HL-60/S4 treated with retinoic acid at 250 ng/mL for 4 days and 3 days (cell line): Measurements from ENCODE around the gene GBP2.
"Not testable (repeated sequence)": the region's sequence is repeated elsewhere in the genome, so short reads cannot be mapped to it uniquely, and the experiment has no call there.

Experiments used
- in situ Hi-C: fragments of 300-500 bp; cut with MboI; formaldehyde crosslinking; loops from 2 replicates; pipeline ENCODE4 v1.7.0; 2022; ENCODE audit warnings: low sequenced_read_pairs

The GBP2 gene

GRCh38 chr1:89125913-89126580 lies at the start of gene GBP2:
TSS of gene GBP2 (minus strand) at chr1:89126114. CDS start at chr1:89121966, 4,148 bp downstream.
- in situ Hi-C loops, result no loop called here

GRCh38 chr1:89174491-89174890 lies 48.6 kb upstream of the GBP2 start:
- in situ Hi-C loops, result no loop called here

GRCh38 chr1:89172468-89173143 lies 46.7 kb upstream of the GBP2 start:
- in situ Hi-C loops, result no loop called here

- in situ Hi-C loops, result no loop called here
These were observed 45.1 kb upstream of the GBP2 start for GRCh38 chr1:89171067-89171438.

- in situ Hi-C loops, result no loop called here
These were observed 44.5 kb upstream of the GBP2 start for GRCh38 chr1:89170170-89171066.

- in situ Hi-C loops, result no loop called here
These were observed 43.3 kb upstream of the GBP2 start for GRCh38 chr1:89169166-89169565.

- in situ Hi-C loops, result no loop called here
These were observed 41.8 kb upstream of the GBP2 start for GRCh38 chr1:89167590-89168230.

GRCh38 chr1:89166705-89167104 lies 40.8 kb upstream of the GBP2 start:
- in situ Hi-C loops, result no loop called here

- in situ Hi-C loops, result no loop called here
These were observed 39.9 kb upstream of the GBP2 start for GRCh38 chr1:89165811-89166210.

- in situ Hi-C loops, result no loop called here
These were observed 25.1 kb upstream of the GBP2 start for GRCh38 chr1:89151047-89151446.

GRCh38 chr1:89149976-89150375 lies 24.1 kb upstream of the GBP2 start:
- in situ Hi-C loops, result no loop called here

GRCh38 chr1:89149229-89149628 lies 23.3 kb upstream of the GBP2 start:
- in situ Hi-C loops, result no loop called here

- in situ Hi-C loops, result no loop called here
These were observed 22.1 kb upstream of the GBP2 start for GRCh38 chr1:89147678-89148658.

- in situ Hi-C loops, result no loop called here
These were observed 20.8 kb upstream of the GBP2 start for GRCh38 chr1:89146721-89147120.

GRCh38 chr1:89143484-89143883 lies 17.6 kb upstream of the GBP2 start:
- in situ Hi-C loops, result no loop called here

- in situ Hi-C loops, result no loop called here
These were observed 16.2 kb upstream of the GBP2 start for GRCh38 chr1:89142160-89142559.

GRCh38 chr1:89133747-89134146 lies 7.8 kb upstream of the GBP2 start:
- in situ Hi-C loops, result no loop called here

- in situ Hi-C loops, result no loop called here
These were observed 4.8 kb upstream of the GBP2 start for GRCh38 chr1:89130716-89131115.

- in situ Hi-C loops, result no loop called here
These were observed 4.0 kb upstream of the GBP2 start for GRCh38 chr1:89129911-89130310.

- in situ Hi-C loops, result not testable (repeated sequence)
These were observed 2.1 kb upstream of the GBP2 start for GRCh38 chr1:89128003-89128458.
